Heart right ventricle (tissue), 16 donors: ENCODE measurements around the gene MRGPRX1. TPM values are rescaled to one million over a fixed set of nuclear protein-coding genes. Genes with fewer than 3 reads are reported as not detected.
"Not testable (repeated sequence)": the region's sequence is repeated elsewhere in the genome, so short reads cannot be mapped to it uniquely, and the experiment has no call there.

Experiments used
- ATAC-seq, 8 donors: fragments of 200-7000 bp; cut with Tn5 transposase; one replicate each; pipeline ENCODE4 v1.9.1; 2020; ENCODE audit warnings: mild to moderate bottlenecking in 8 of 8, moderate library complexity in 8 of 8, moderate number of reproducible peaks in 1 of 8
- DNase-seq, 2 donors: peaks; one replicate each; pipeline ENCODE4 v3.0.0-alpha.2; 2020
- H3K27ac ChIP-seq, 10 donors: fragments of 200-600 bp; sonication (generic) in 2 of 10; one replicate each; pipeline versions ENCODE4 v1.5.0 to v1.8.0; 2020 to 2022; ENCODE audit warnings: mild to moderate bottlenecking in 3 of 10
- H3K27me3 ChIP-seq, 7 donors: fragments of 200-600 bp; one replicate each; pipeline ENCODE4 v1.8.0; 2021 to 2022; ENCODE audit warnings: mild to moderate bottlenecking in 2 of 7
- H3K36me3 ChIP-seq, 9 donors: fragments of 200-600 bp; sonication (generic) in 1 of 9; one replicate each; pipeline versions ENCODE4 v1.5.0 to v1.8.0; 2020 to 2022; ENCODE audit warnings: mild to moderate bottlenecking in 2 of 9
- H3K4me1 ChIP-seq, 9 donors: fragments of 200-600 bp; sonication (generic) in 1 of 9; one replicate each; pipeline versions ENCODE4 v1.5.0 to v1.8.0; 2020 to 2022; ENCODE audit warnings: mild to moderate bottlenecking in 4 of 9
- H3K4me3 ChIP-seq, 10 donors: fragments of 200-600 bp; sonication (generic) in 2 of 10; one replicate each; pipeline versions ENCODE4 v1.5.0 to v1.8.0; 2020 to 2022; ENCODE audit warnings: mild to moderate bottlenecking in 7 of 10, moderate library complexity in 2 of 10
- H3K9me3 ChIP-seq, 11 donors: fragments of 200-600 bp in 10 of 11; sonication (generic) in 2 of 11; one replicate each; pipeline versions ENCODE4 v1.5.0 to v1.8.0; 2013 to 2022; ENCODE audit warnings: mild to moderate bottlenecking in 2 of 11, control low read depth in 1 of 11, moderate library complexity in 1 of 11
- CTCF ChIP-seq, 9 donors: fragments of 200-600 bp; sonication (generic) in 2 of 9; IDR thresholded peaks; one replicate each; pipeline versions ENCODE4 v1.5.0 to v1.8.0; 2021 to 2022; ENCODE audit warnings: antibody characterized with exemption in 9 of 9, mild to moderate bottlenecking in 5 of 9, moderate library complexity in 1 of 9
- WGBS, 2 donors: extraction: QIAGEN DNeasy Blood & Tissue Kit; methylation state at CpG; one replicate each; pipeline ENCODE4 v1.1.7; 2013; ENCODE audit warnings: inconsistent platforms in 1 of 2; 5-methylcytosine and 5-hydroxymethylcytosine counted together
- intact Hi-C, 10 donors: fragments of 100-400 bp; cut with DNase I; formaldehyde crosslinking; loops; one replicate each; pipeline versions ENCODE4 v1.11.1 to v1.14.2; 2022
- polyA plus RNA-seq, 2 donors: library from polyadenylated mRNA; stranded (reverse); fragments of 200-250 nt; gene quantifications; one replicate each; pipeline ENCODE4 v1.2.3, GENCODE V29; 2013
- total RNA-seq, 10 donors: library from RNA; stranded (reverse); fragmentation: NEBNext Ultra II Directional in 3 of 10; extraction: Animal tissue kit (Norgen Biotek cat#: 25700) in 3 of 10; gene quantifications; one replicate each; pipeline versions ENCODE4 v1.2.1 to v1.2.4, GENCODE V29; 2021 to 2023
- donor health status: Arrhythmogenic right ventricular cardiomyopathy.
- donor health status: ischemic (EF 13 %, LVEDD 7.1; RV severe dilation, severe dysfunction).
- donor health status: healthy with polysubstance abuse.
- donor health status: DM: no; HTN: yes; CAD: no.
- donor health status: DM: no; HTN: no; CAD: no.
- donor health status: ischemic (EF 25% LVEDD 6.9; RV normal size, moderate dysfunction).
- donor health status: ischemic (EF 25% LVEDD 5.7; RV mildly dilated, moderate dysfunction).
- donor health status: healthy.
- donor health status: DM: yes; HTN: yes; CAD: no.
- donor health status: Ischemic cardiomyopathy.
- donor health status: ischemic (EF 35%, LVEDD 5.7; RV mildly dilated, moderate dysfunction).
- donor health status: nonischemic (EF 11% LVEDD 7.7; RV severe dilation, severe dysfunction).
- donor health status: DM: yes; HTN: yes; CAD: no.
- donor health status: PGD.
- donor health status: ischemic (EF 29% LVEDD 5.4; RV normal size, mild dysfunction).
- donor health status: nonischemic (EF 23%, LVEDD 6.1; RV moderate dilation, normal function).

Gene MRGPRX1
- total and polyA plus RNA-seq, 12 donors = not detected

- H3K4me1 ChIP-seq = no peaks in the 10 kb centered on the region
- no peak for DNase-seq
- H3K9me3 ChIP-seq = no peaks in the 10 kb centered on the region
- no peak for ATAC-seq
- no peak overlapping the region for H3K27ac ChIP-seq
- H3K4me3 ChIP-seq = no peak overlapping the region
- WGBS, 2 donors = 50 to 63% methylated on average over 2 of the region's 2 CpGs
- intact Hi-C loops = no loop called here
- H3K27me3 ChIP-seq = peaks cover 0 to 11% (median 0%) of the 10 kb centered on the region in 7 donors
- H3K36me3 ChIP-seq = no peaks in the 10 kb centered on the region
- TF ChIP-seq CTCF (IDR thresholded peaks at IDR 0.05) = no peak
Measured at GRCh38 chr11:18912883-18913282, 26.3 kb downstream of the MRGPRX1 start.

GRCh38 chr11:18907391-18907790, 31.8 kb downstream of the MRGPRX1 start:
- Histone ChIP-seq H3K9me3 (no peaks in the 10 kb centered on the region), H3K4me1 (no peaks in the 10 kb centered on the region), H3K36me3 (no peaks in the 10 kb centered on the region), H3K27me3 (peaks cover 0 to 3% (median 0%) of the 10 kb centered on the region in 7 donors), H3K27ac (no peak overlapping the region), H3K4me3 (no peak overlapping the region)
- ATAC-seq = no peak
- intact Hi-C loops = no loop called here
- no peak for TF ChIP-seq CTCF (IDR thresholded peaks at IDR 0.05)
- DNase-seq = no peak
- 86% methylated on average over 3 of the region's 3 CpGs for WGBS, 2 donors

- intact Hi-C loops, H3K36me3 ChIP-seq, ATAC-seq, H3K4me3 ChIP-seq, DNase-seq, H3K4me1 ChIP-seq, H3K27ac ChIP-seq: not testable (repeated sequence)
- H3K27me3 ChIP-seq = peaks cover 0 to 27% (median 5%) of the 10 kb centered on the region in 7 donors
- H3K9me3 ChIP-seq = peaks cover 0 to 12% (median 0%) of the 10 kb centered on the region in 11 donors
- 8 to 13% methylated on average over 6 of the region's 6 CpGs for WGBS, 2 donors
Measured at GRCh38 chr11:18900637-18901036, 38.6 kb downstream of the MRGPRX1 start.

- intact Hi-C loops = not testable (repeated sequence)
- WGBS, 2 donors = 9 to 10% methylated on average over 4 of the region's 4 CpGs
Measured at GRCh38 chr11:18900151-18900611, 39.0 kb downstream of the MRGPRX1 start.

GRCh38 chr11:18891712-18892111, 47.5 kb downstream of the MRGPRX1 start:
- H3K27me3 ChIP-seq, H3K27ac ChIP-seq, intact Hi-C loops, DNase-seq, H3K4me1 ChIP-seq, H3K36me3 ChIP-seq, ATAC-seq, H3K4me3 ChIP-seq: not testable (repeated sequence)
- H3K9me3 ChIP-seq = peaks cover 0 to 35% (median 2%) of the 10 kb centered on the region in 11 donors
- WGBS, 2 donors = 94 to 97% methylated on average over 2 of the region's 2 CpGs

More at GRCh38 chr11:18900151-18900611, 39.0 kb downstream of the MRGPRX1 start:
- Histone ChIP-seq H3K9me3 (peaks cover 0 to 17% (median 0%) of the 10 kb centered on the region in 11 donors), H3K27me3 (peaks cover 0 to 27% (median 5%) of the 10 kb centered on the region in 7 donors)
- not testable (repeated sequence) for ATAC-seq, H3K4me3 ChIP-seq, DNase-seq, H3K27ac ChIP-seq, H3K4me1 ChIP-seq, H3K36me3 ChIP-seq

- intact Hi-C loops = no loop called here
- TF ChIP-seq CTCF (IDR thresholded peaks at IDR 0.05) = no peak
- Histone ChIP-seq H3K36me3 (no peaks in the 10 kb centered on the region), H3K27me3 (peaks cover 0 to 5% (median 0%) of the 10 kb centered on the region in 7 donors), H3K4me1 (no peaks in the 10 kb centered on the region), H3K4me3 (no peak overlapping the region), H3K27ac (no peak overlapping the region), H3K9me3 (peaks cover 0 to 33% (median 2%) of the 10 kb centered on the region in 11 donors)
- ATAC-seq (no peak), DNase-seq (no peak)
- WGBS, 2 donors = 55% methylated on average over 1 of the region's 1 CpG
Measured at GRCh38 chr11:18890615-18891014, 48.6 kb downstream of the MRGPRX1 start.
